Stimulated activated CD8-positive, alpha-beta memory T cell treated with anti-CD3 and anti-CD28 coated beads, Interleukin-7, amount 100 ng/mL, for 4 hours (primary cell): ENCODE data around the gene ERFE.

Experiments
- DNase-seq, 2 donors: peaks; one replicate each; pipeline ENCODE4 v3.0.0-alpha.2; 2020; ENCODE audit warnings: low read depth in 2 of 2

The ERFE gene

DNA sequence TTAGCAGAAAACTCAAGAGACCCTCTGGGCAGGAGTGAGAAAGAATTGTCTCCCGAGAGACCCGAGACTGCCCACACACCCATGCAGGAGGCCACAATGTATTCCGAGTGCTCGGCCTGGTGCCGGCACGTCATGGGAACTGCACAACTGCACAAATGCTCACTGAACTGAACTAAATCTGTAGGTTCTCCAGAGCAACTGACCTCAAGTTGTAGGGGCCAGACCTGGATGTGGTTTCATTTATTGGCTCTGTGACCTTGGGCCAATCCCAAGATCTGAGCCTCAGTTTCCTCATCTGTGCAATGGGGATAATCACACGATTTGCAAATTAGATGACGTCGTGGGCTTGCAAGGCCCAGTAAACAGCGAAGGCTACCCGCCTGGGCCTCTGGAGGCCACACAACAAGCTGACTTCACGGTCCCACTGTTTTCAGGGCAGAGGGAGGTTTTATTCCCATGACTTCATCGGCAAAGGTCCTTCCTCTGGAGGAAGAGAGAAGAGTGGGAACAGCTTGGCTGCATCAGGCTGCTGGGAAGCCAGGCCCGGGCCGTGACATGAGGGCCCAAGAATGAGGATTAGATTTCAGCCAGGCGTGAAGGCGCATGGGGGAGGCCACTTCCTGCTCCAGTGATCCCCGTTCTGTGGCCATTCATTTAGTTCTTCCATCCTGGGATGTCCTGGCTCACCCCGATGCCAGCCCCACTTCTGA is 3.6 kb upstream of the ERFE start:
- no peak for DNase-seq

DNA sequence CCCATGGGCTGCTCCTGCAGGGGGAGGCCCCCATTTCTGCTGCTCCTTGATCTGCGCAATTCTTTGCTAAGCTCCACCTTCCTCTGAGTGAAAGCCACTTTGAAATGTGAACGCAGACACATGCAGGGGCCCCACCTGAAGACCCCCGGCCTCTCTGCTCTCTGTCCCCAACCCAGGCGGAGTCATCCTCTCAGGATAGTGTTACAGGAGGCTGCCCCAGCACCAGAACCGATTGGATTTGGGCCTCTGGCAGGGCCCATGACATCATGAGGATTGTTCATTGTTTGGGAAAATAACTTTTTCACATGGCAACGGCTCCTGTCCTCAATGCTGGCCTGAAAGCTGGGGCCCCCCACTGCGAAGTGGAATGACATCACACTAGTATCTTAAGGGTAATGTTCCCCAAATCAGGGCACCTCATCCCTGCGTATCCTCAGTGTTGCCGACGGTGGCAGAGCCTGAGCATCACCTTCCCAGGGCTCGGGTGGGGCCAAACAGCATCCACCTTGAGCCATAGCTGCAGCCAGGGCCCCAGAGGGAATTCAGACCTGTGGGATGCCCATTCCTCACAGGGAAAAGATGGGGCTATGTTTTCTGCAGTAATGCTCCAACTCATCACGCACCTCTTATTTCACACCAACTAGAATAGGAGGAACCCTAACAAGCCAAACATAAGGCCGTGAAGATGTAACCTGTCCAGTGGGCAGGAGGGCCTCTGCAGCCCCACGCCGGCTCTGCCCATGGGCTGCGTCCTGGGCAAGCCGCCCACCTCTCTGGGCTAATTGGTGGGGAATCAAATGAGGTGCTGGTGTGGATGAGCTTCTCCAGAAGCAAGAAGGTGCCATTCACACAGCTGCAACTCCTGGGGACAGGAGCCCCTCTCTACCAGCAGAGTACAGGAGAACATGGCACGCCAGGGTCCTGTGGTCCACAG is 2.7 kb upstream of the ERFE start:
- no peak for DNase-seq

DNA sequence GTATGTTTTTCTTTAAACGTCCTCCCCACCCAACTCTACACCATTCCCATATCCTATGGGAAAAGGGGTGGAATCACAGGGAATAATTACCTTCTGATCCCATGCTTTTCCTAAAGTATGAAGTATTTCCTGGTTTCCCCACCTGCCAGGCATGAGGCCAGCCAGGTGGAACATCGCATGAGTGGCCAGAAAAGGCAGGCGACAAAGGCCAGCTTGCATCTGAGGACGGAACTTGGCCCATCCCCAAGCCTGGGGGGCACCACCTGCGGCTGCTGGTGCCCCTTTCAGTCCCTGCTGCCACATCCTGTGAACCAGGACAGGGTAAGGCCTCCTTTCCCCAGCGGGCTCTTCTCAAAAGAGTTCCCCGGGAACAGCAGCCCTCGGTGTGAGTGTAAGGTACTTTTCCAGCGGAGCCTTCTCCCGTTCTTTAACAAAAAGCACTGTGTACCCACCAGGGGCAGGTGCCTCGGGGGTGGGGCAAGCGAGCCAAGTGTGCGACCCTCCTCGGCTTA is 1.2 kb upstream of the ERFE start:
- no peak for DNase-seq

DNA sequence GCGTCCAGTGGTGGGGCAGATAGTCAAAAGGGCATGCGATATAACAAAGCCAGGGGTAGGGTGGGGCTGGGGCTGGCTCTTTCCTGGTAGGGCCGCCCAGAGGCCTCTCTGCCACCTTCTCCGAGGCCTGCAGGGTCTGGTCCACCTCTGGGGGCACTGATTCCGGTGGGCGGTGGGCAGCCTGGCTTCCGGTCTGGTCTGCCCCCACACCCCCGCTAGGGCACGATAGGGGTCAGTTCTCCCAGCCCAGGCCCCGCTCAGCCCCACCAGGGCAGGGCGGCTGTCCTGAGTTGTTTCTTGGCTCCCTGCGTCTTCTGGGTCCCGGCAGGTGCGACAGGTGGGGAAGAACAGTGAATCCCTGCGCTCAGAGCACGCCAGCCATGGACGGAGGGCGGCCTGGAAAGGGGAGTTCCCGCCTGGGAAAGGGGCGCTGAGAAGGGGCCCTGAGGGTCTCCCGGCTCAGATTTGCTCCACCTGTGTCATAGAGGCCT is 707 bp upstream of the ERFE start:
- DNase-seq = no peak

DNA sequence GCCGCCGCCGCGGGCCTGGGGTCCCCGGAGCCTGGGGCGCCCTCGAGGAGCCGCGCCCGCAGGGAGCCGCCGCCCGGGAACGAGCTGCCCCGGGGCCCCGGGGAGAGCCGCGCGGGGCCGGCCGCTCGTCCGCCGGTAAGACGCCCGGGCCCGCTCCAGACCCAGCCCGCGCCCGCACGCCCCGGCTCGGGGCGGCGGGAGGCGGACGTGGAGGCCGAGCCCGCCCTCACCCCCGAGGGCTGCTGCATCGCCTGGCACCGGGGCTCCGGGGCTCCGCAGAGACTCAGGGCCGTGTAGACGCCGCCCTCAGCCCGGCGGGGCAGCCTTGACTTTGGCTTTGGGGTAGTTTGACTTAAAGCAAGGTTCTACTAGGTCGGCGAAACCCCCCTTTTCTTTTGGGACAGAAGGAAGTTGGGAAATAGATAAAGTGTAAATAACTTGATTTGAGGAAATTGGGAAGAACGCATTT is 335 bp downstream of the ERFE start:
- no peak for DNase-seq

DNA sequence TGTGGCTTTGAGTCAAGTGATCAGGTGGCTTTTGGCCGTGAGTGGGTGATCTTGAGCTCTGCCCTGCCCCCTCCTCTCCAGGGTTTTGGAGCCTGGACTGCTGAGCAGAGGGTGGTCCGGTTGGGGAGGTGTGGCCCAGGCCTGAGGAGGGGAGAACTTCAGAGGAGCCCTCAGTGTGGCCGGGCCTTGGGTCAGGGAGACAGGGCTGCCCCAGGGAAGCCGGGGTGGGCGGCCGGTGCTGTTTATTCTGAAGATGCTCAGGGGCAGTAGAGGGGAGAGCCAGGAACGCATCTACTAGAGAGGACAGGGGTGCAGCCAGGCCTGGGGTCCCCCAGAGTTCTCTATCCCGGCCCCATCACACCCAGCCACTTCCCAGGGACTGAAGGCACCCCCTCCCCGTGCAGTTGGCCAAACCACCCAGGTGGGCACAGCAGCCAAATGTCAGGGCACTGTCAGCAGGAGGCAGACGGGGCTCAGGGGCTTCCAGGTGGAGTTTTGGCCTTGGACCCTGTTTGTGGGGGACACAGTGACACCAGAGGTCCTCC is 963 bp downstream of the ERFE start:
- DNase-seq = no peak

DNA sequence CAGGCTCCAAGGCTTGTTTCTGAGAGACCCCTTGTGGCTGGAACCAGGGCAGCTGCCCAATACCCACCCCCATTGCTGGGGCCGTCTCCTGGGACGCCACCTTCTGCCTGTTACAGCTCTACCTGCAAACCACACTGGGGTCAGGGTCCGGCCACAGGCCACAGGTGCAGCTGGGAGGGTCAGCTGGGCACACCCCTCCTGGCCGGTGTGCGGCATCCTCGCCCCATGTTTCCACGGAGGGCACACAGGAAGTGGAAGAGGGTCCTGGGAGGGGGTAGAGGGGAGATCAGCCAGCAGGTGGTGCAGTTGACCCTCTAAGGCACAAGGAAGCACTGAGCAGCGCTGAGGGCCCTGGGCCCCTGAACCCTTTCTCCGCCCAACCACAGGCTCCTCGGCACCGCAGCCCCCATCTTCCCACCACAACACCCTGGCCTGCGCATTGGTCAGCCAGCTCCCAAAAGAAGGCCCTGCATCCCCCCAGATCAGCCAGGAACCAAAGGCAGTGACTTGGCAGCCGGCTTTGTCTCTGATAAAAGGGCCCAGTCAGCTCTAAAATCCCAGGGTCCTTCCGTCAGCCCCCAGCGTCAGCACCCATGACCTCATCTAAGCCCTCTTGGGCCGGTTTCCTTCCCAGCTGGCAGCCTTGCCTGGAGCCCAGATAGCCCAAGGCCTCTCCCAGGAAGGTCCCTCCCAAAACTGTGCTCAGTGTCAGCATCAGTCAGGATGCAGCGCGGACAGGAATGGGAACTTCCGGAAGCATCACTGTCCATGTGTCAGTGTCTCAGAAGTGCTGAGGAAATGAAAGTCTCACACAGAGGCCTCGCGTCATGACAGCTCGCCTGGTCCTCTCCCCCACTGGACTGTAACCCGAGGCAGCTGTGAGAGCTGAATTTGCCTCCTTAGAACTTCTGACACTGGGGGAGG is 1.7 kb downstream of the ERFE start:
- no peak for DNase-seq

DNA sequence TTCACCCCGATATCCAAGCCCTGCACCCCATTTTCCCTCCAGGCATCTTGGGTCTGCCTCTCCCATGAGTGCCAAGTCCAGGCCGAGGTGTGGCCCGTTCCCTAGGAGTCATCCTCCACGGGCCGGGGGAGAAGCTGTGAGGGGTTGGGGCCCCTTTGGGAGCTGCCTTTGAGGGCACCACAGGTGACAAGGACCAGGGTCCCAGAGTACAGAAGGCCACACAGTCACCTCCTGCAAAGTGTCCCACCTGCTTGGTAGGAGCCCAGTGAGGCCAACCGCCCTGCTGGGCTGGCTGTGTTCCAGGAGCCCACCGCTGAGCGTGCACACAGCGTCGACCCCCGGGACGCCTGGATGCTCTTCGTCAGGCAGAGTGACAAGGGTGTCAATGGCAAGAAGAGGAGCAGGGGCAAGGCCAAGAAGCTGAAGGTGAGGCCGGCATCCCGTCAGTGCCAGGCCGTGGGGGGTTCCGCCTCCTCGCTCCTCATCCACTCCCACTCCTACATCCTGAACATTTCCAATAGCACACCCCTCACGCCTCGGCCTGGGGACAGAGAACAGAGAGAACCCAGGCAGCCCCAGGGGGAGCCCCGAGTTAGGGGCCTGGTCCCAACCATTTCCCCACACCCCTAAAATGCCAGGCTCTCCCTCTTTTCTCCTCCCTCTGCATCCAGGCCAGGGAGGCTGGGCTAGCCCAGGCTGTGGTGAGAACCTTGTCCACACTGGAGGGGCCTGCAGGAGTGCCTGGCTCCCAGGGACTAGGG is 2.7 kb downstream of the ERFE start:
- no peak for DNase-seq

DNA sequence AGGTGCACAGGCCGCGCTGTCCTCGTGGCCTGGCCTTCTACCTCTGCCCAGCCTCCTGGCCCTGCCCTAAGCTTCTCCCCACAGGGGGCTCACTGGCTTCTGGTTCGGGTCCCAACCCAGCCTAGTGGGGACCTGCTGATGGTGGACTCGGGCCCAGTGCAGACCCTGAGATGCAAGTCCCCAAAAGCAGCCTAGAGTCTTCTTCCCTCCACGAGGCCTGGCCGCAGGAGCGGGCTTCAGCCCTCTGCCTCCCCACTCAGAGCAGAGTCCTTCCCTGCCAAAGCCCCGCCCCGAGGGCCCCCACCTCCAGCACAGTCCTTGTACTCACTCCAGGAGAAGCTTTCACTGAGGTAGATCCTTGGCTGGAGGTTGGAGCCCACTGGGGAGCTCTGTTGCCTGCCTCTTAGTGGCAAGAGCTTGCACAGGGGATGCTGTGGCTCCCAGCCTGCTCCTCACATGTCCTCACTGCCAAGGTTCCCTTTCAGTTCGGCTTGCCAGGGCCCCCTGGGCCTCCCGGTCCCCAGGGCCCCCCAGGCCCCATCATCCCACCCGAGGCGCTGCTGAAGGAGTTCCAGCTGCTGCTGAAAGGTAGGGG is 3.6 kb downstream of the ERFE start:
- DNase-seq = no peak

DNA sequence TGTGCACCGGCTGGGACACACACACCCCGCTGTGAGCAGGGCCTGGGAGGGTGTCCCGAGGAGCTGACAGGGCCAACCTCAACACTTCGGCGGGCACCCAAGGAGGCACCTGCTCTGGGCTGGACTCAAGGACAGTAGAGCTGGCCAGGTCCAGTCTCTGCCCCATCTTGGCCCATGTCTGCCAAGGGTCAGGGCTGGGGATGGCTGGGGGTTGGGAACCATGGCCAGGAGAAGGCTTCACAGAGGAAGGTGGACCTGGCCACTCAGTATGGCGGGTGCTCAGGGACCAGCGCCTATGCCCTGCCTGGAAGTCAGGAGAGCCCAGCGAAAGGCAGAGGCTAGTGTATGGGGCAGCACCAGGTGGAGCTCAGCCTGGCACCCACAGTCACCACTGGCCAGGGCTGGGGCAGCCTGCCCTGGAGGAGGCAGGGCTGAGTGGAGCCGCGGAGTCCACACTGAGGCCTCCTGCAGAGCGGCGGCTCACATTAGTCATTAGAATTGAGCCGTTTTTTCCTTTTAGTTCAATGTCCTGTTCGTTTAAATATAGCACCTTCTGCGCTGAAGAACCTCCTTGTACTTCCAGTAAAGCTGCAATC is 4.2 kb downstream of the ERFE start:
- DNase-seq = no peak

DNA sequence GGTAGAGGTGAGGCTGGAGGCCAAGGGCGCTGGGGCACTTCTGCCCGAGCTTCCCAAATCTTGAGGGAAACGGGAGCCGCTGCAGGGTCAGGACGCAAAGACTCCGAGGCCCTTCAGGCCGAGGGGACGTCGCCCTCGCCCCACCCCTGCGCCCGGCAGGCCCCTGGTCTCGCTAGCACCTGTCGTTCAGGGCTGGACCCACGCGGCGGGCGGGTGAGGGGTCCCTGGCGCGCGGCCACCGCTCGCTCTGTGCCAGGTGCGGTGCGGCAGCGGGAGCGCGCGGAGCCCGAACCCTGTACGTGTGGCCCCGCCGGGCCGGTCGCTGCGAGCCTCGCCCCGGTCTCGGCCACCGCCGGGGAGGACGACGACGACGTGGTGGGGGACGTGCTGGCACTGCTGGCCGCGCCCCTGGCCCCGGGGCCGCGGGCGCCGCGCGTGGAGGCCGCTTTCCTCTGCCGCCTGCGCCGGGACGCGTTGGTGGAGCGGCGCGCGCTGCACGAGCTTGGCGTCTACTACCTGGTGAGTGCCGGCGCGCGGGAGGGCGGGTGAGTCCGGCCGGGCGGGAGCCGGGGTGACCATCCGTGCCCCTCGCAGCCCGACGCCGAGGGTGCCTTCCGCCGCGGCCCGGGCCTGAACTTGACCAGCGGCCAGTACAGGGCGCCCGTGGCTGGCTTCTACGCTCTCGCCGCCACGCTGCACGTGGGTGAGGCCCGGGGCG is 4.9 kb downstream of the ERFE start:
- DNase-seq = no peak

DNA sequence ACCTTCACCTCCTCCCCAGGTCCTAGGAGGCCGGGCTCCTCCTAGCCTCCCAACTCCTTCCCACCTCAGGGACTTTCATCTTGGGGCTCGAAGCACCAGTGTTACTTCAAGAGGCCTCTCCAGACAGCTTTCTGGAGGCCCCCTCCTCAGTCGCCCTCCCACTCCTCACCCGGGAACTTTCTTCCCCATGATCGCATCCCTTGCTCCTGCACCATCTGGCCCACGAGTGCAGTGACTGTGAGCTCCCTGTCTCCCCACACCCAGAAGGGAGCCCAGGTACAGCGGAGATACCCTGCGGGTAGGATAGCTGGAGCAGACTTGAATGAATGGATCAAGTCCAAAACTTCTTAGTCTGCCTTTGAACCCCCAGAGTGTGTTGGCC is 6.1 kb downstream of the ERFE start:
- DNase-seq = no peak

DNA sequence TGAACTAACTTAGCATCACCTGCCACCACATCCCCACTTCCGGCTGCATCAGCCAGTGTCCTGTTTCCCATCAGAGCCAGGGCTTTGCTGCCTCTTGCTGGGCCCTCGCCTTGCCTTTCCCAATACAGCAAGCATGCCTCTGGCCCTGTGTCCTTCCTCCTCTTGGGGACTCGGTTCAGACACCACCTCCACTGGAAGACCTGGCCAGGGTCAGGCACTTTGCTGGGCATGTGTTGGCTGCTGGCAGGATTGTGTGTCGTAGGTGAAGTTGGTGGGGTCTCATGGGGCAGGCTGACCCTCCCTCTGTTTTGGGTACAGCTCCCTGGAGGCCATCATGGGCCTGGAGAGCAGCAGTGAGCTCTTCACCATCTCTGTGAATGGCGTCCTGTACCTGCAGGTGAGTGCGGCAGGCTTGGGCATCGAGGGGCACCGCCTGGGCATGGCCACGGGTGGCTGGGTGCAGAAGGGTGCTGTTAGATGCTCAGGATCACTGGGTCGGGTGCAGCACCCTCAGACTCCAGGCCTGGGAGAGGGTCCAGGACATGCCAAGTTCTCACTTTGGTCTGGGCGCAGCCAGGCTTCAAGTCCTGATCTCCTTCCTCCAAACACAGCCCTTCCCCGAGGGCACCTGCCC is 6.6 kb downstream of the ERFE start:
- no peak for DNase-seq

DNA sequence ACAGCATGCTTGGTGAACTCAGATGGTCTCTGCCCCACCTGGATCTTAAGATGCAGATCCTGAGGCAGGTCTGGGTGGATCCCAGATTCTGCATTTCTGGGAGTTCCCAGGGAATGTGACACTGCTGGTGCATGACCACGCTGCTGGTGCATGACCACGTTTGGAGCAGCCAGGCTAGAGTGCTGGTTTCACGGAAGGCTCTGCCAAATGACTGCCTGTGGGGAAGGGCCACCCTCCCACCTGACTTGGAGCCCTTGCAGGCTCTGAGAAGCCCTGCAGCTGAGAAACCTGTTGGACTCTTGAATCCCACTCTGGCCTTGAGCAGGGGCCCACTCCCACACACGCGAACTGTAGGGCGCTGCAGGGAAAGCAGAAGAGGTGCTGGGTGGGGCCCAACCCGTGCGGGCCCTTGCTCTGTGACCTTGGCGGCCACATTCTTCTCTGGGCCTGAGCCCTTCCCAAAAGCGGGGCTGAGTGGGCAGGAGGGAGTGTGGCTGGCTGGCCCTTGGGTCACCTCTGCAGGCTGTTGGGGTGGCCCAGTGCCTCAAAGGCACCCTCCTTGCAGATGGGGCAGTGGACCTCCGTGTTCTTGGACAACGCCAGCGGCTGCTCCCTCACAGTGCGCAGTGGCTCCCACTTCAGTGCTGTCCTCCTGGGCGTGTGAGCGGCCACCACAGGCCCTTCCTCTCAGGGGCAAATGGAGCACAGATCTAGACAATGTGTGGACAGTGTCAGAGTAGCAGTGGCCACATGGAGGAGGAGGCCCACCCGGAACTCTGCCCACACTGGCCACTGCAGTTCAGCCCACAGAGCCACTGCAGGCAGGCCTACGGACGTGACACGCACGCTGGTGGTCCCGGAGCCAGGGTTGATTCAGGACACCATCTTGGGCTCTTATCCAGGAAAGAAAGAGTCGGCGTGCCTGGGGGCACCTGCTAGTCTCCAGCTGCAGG is 7.9 kb downstream of the ERFE start:
- DNase-seq = no peak

DNA sequence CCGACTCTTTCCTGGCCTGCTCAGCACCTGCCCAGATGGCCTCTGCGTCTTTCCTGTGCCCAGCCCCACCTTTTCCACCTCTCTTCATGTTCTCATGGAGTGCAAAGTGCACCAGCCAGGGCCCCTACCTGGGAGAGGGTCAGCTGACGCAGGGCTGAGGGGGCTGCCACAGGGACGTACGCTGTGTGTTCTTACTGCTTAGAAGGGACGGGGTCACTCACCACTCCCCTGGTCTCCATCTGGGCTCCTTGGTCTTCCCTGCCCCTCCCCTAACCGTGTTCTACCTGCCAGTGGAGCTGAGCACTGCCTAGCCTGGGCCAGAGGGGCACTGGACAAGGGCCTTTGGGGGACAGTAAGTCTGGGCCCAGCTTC is 8.6 kb downstream of the ERFE start:
- no peak for DNase-seq

DNA sequence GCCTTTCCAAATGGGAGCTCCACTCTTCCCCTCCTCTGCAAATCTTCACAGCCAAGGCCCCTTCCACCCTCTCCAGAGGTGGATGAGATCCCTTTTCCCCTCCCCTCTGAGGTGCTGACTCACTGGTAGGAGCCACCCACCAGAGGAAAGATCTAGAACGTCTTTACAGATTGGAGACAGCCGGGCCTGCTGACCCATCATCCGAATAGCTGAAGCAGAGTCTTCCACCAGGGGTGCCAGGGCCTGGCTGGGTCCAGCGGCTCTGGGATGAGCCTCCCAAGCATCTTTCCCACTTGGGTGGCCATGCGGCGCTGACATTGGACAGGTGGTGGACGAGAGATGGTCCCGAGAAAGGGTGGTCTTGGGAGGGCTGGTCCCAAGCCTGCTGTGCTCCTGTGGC is 9.0 kb downstream of the ERFE start:
- no peak for DNase-seq

DNA sequence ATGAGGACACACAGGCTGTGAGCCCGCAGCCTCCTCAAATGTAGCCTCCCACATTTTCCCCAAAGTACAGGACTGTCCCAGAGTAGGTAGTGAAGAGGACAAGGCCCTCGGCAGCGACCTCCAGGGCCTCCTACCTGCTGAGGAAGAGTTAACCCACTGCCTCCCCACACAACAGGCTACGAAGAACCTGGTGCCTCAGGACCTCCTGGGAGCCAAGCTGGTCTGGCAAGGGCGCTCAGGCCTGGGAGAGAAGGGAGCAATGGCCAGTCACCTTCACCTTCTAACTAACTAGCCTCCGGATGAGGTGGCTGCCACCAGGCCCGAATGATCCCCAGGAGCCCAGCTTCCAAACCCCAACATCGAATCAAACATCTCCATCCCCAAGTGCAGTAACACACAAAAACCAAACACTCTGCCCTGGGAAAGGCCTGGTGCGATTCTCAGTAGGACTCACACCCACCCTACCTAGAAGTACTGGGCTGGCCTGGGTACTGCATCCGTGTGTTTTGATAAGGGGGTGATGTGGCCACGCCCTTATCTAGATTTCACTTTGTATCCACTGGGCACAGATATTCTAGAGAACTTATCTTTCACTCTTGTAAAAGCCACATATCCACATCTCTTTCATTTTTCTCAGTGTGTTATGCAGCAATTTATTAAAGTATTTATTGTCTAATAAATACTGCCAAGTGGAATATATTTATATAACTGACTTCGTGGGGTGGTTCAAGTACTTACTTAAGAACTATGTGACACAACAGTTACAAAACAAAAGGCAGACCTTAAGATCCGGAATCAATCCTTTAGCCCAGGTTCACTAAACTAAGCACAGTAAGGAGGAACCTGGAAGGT is 9.7 kb downstream of the ERFE start:
- DNase-seq = no peak
